H9 (cell line): ENCODE measurements around the gene CCNY. TPM values are rescaled to one million over a fixed set of nuclear protein-coding genes. Genes with fewer than 3 reads are reported as not detected.

Experiments
- DNase-seq: peaks from one replicate; pipeline ENCODE4 v3.0.0-alpha.2; 2017
- H2AFZ ChIP-seq: one replicate; pipeline ENCODE4 v1.6.1; 2013; ENCODE audit warnings: mild to moderate bottlenecking, low read length, control low read depth, moderate library complexity
- H2AK5ac ChIP-seq: 2 replicates; pipeline ENCODE4 v1.6.1; 2013; ENCODE audit warnings: low read length, control low read depth, mixed read lengths; ENCODE audit not compliant: insufficient read length
- H2BK120ac ChIP-seq: one replicate; pipeline ENCODE4 v1.6.1; 2013; ENCODE audit warnings: low read depth, mild to moderate bottlenecking, low read length, control low read depth, inconsistent platforms; ENCODE audit not compliant: poor library complexity, severe bottlenecking
- H2BK12ac ChIP-seq: 2 replicates; pipeline ENCODE4 v1.6.1; 2013; ENCODE audit warnings: low read length, control low read depth, mixed read lengths, low read depth; ENCODE audit not compliant: insufficient read length
- H2BK15ac ChIP-seq: 2 replicates; pipeline ENCODE4 v1.6.1; 2013; ENCODE audit warnings: low read depth, low read length, control low read depth
- H2BK20ac ChIP-seq: one replicate; pipeline ENCODE4 v1.6.1; 2013; ENCODE audit warnings: low read depth, mild to moderate bottlenecking, low read length, control low read depth, inconsistent platforms; ENCODE audit not compliant: poor library complexity, severe bottlenecking
- H2BK5ac ChIP-seq: 2 replicates; pipeline ENCODE4 v1.6.1; 2013; ENCODE audit warnings: low read length, control low read depth, mixed read lengths; ENCODE audit not compliant: insufficient read length
- H3K14ac ChIP-seq: 2 replicates; pipeline ENCODE4 v1.6.1; 2013; ENCODE audit warnings: low read length, control low read depth; ENCODE audit not compliant: insufficient read depth
- H3K18ac ChIP-seq: 2 replicates; pipeline ENCODE4 v1.6.1; 2013; ENCODE audit warnings: low read depth, mild to moderate bottlenecking, mixed read lengths, low read length, control low read depth; ENCODE audit not compliant: insufficient read length
- H3K23ac ChIP-seq: 2 replicates; pipeline ENCODE4 v1.6.1; 2013; ENCODE audit warnings: low read length, control low read depth, mixed read lengths, low read depth; ENCODE audit not compliant: insufficient read length
- H3K23me2 ChIP-seq: 2 replicates; pipeline ENCODE4 v1.6.1; 2013; ENCODE audit warnings: low read depth, mild to moderate bottlenecking, mixed read lengths, low read length, control low read depth; ENCODE audit not compliant: insufficient read length, poor library complexity, severe bottlenecking
- H3K27ac ChIP-seq: 2 replicates; pipeline ENCODE4 v1.5.1; 2013; ENCODE audit warnings: low read length, control low read depth, mixed read lengths, low read depth; ENCODE audit not compliant: insufficient read length
- H3K27me3 ChIP-seq: 2 replicates; pipeline ENCODE4 v1.6.1; 2013; ENCODE audit warnings: low read length, control low read depth, inconsistent platforms; ENCODE audit not compliant: insufficient read depth
- H3K4ac ChIP-seq: 2 replicates; pipeline ENCODE4 v1.6.1; 2013; ENCODE audit warnings: low read depth, mild to moderate bottlenecking, control low read depth, inconsistent platforms, low read length, moderate library complexity
- H3K4me1 ChIP-seq: 2 replicates; pipeline ENCODE4 v1.6.1; 2013; ENCODE audit warnings: low read length, control low read depth, inconsistent platforms; ENCODE audit not compliant: insufficient read depth
- H3K4me2 ChIP-seq: 2 replicates; pipeline ENCODE4 v1.6.1; 2013; ENCODE audit warnings: low read length, control low read depth, mixed read lengths; ENCODE audit not compliant: insufficient read length, insufficient read depth
- H3K56ac ChIP-seq: 2 replicates; pipeline ENCODE4 v1.6.1; 2013; ENCODE audit warnings: low read depth, mild to moderate bottlenecking, mixed read lengths, low read length, control low read depth; ENCODE audit not compliant: insufficient read length
- H3K79me1 ChIP-seq: 2 replicates; pipeline ENCODE4 v1.6.1; 2013; ENCODE audit warnings: low read depth, mild to moderate bottlenecking, moderate library complexity, low read length, control low read depth, inconsistent platforms; ENCODE audit not compliant: insufficient read depth, poor library complexity, severe bottlenecking
- H3K79me2 ChIP-seq: 2 replicates; pipeline ENCODE4 v1.6.1; 2013; ENCODE audit warnings: low read length, control low read depth, inconsistent platforms; ENCODE audit not compliant: insufficient read depth
- H3K9ac ChIP-seq: 2 replicates; pipeline ENCODE4 v1.6.1; 2013; ENCODE audit warnings: low read length, control low read depth, mixed read lengths; ENCODE audit not compliant: insufficient read length; ENCODE audit errors: extremely low read depth
- H3K9me3 ChIP-seq: one replicate; pipeline ENCODE4 v1.6.1; 2013; ENCODE audit warnings: low read depth, low read length, inconsistent platforms; ENCODE audit not compliant: control insufficient read depth
- H3T11ph ChIP-seq: one replicate; pipeline ENCODE4 v1.6.1; 2013; ENCODE audit warnings: mild to moderate bottlenecking, low read length, control low read depth, inconsistent platforms
- H4K20me1 ChIP-seq: one replicate; pipeline ENCODE4 v1.6.1; 2013; ENCODE audit not compliant: control insufficient read depth, insufficient read length, insufficient read depth
- H4K5ac ChIP-seq: 2 replicates; pipeline ENCODE4 v1.6.1; 2013; ENCODE audit warnings: low read depth, mild to moderate bottlenecking, mixed read lengths, low read length, control low read depth; ENCODE audit not compliant: insufficient read length
- H4K8ac ChIP-seq: replicated peaks from 2 replicates; pipeline ENCODE4 v1.6.1; 2013; ENCODE audit warnings: low read length, control low read depth, mixed read lengths, low read depth; ENCODE audit not compliant: insufficient read length
- H4K91ac ChIP-seq: 2 replicates; pipeline ENCODE4 v1.6.1; 2013; ENCODE audit warnings: low read depth, mild to moderate bottlenecking, moderate library complexity, mixed read lengths, low read length, control low read depth; ENCODE audit not compliant: insufficient read length
- H3K27ac Mint-ChIP-seq, 3 experiments: 2 replicates in 2 of 3; 3 replicates in 1 of 3; pipeline ENCODE4 v1.8.0; 2020 to 2021; ENCODE audit warnings: mixed read lengths in 3 of 3, mild to moderate bottlenecking in 1 of 3, moderate library complexity in 1 of 3
- H3K27me3 Mint-ChIP-seq: 2 replicates; pipeline ENCODE4 v1.8.0; 2021; ENCODE audit warnings: low read depth, mild to moderate bottlenecking, moderate library complexity, mixed read lengths
- H3K36me3 Mint-ChIP-seq, 3 experiments: 2 replicates in 2 of 3; 3 replicates in 1 of 3; pipeline ENCODE4 v1.8.0; 2020 to 2021; ENCODE audit warnings: low read depth in 3 of 3, mixed read lengths in 3 of 3; ENCODE audit not compliant: insufficient read depth in 1 of 3
- H3K4me1 Mint-ChIP-seq, 2 experiments: 2 replicates each; pipeline ENCODE4 v1.8.0; 2020; ENCODE audit warnings: mixed read lengths in 2 of 2
- H3K4me3 Mint-ChIP-seq, 2 experiments: 2 replicates in 1 of 2; 3 replicates in 1 of 2; pipeline ENCODE4 v1.8.0; 2020 to 2021; ENCODE audit warnings: mild to moderate bottlenecking in 2 of 2, mixed read lengths in 2 of 2, moderate library complexity in 1 of 2
- H3K9me3 Mint-ChIP-seq, 2 experiments: 2 replicates in 1 of 2; 3 replicates in 1 of 2; pipeline ENCODE4 v1.8.0; 2020; ENCODE audit warnings: mild to moderate bottlenecking in 2 of 2, mixed read lengths in 2 of 2, moderate library complexity in 1 of 2
- WGBS: extraction: QIAGEN DNeasy Blood & Tissue Kit; methylation state at CpG from one replicate; pipeline ENCODE4 v1.1.7; 2013; ENCODE audit warnings: missing lambda C conversion rate, low lambda C conversion rate, mixed read lengths; ENCODE audit not compliant: insufficient read length; ENCODE audit errors: extremely low coverage; 5-methylcytosine and 5-hydroxymethylcytosine counted together
- total RNA-seq: library from RNA; stranded (reverse); gene quantifications from 2 replicates; pipeline ENCODE4 v1.2.1, GENCODE V29; 2021
- TF ChIP-seq, protein P1 (sequence below): fragments of 200-600 bp; sonication (generic); conservative IDR thresholded peaks from 3 replicates; pipeline ENCODE4 v1.8.0; 2021; ENCODE audit warnings: antibody characterized with exemption, mild to moderate bottlenecking

The CCNY gene
- total RNA-seq, 1 experiment from 2014 or later, result 62.1 TPM

DNA sequence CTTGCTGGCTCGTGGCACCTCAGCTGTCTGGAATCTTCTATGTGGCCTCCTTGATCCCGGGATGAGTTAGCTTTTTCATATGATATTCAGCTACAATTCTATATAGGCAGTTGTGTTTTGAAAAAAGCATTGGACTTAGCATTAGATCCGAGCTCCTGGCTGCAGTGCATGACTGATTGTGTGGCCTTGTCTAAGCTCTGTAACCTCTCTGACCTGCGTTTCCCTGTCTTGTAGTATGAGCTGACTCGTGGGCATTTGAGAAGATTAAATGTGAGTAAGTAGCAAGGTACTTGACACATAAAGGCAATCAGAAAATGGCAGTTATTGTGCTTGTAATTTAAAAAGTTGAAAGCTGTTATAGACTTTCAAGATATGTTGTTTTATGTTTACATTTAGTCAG, 85.9 kb downstream of the CCNY start:
- Histone ChIP-seq H3T11ph (no peak overlapping the region), H3K4me2 (no peak overlapping the region), H3K18ac (no peak overlapping the region), H3K9ac (no peak overlapping the region), H3K9me3 (no peaks in the 10 kb centered on the region), H3K27ac (no peak overlapping the region), H2AFZ (no peak overlapping the region), H2BK15ac (no peak overlapping the region), H2BK5ac (no peak overlapping the region), H3K56ac (no peak overlapping the region), H3K23ac (no peak overlapping the region), H4K8ac (no peak overlapping the region), H4K5ac (no peak overlapping the region), H2BK12ac (no peak overlapping the region), H4K20me1 (peaks cover 2% of the 10 kb centered on the region), H3K79me2 (peaks cover 5% of the 10 kb centered on the region; the same call in 1 of the 2 replicates), H2BK120ac (no peak overlapping the region), H3K14ac (no peak overlapping the region), H3K27me3 (no peaks in the 10 kb centered on the region), H3K23me2 (no peaks in the 10 kb centered on the region), H3K79me1 (no peaks in the 10 kb centered on the region), H4K91ac (no peak overlapping the region), H3K4me1 (peaks cover 12% of the 10 kb centered on the region), H3K4ac (no peak overlapping the region), H2AK5ac (peak overlapping the region; percentile 84), H2BK20ac (no peak overlapping the region)
- no CpG with 5 or more reads among the region's 5 CpGs for WGBS
- no peak overlapping the region; a peak in 1 of 7 replicates for H3K27ac Mint-ChIP-seq
- no peaks in the 10 kb centered on the region; a peak in 1 of 5 replicates for H3K9me3 Mint-ChIP-seq
- H3K27me3 Mint-ChIP-seq, result no peaks in the 10 kb centered on the region
- TF ChIP-seq, protein P1, sequence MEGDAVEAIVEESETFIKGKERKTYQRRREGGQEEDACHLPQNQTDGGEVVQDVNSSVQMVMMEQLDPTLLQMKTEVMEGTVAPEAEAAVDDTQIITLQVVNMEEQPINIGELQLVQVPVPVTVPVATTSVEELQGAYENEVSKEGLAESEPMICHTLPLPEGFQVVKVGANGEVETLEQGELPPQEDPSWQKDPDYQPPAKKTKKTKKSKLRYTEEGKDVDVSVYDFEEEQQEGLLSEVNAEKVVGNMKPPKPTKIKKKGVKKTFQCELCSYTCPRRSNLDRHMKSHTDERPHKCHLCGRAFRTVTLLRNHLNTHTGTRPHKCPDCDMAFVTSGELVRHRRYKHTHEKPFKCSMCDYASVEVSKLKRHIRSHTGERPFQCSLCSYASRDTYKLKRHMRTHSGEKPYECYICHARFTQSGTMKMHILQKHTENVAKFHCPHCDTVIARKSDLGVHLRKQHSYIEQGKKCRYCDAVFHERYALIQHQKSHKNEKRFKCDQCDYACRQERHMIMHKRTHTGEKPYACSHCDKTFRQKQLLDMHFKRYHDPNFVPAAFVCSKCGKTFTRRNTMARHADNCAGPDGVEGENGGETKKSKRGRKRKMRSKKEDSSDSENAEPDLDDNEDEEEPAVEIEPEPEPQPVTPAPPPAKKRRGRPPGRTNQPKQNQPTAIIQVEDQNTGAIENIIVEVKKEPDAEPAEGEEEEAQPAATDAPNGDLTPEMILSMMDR, result no peak
- DNase-seq, result no peak
- H3K4me1 Mint-ChIP-seq, result peaks cover 54 to 62% of the 10 kb centered on the region in 2 experiments
- H3K36me3 Mint-ChIP-seq, result no peaks in the 10 kb centered on the region
- H3K4me3 Mint-ChIP-seq, result no peak overlapping the region
